Measurements from ENCODE around the gene GALNT2. TPM values are rescaled to one million over a fixed set of nuclear protein-coding genes. Genes with fewer than 3 reads are reported as not detected.

GALNT2 gene
- total and polyA plus RNA-seq, 2 donors from 2014 or later, result 20.2 to 59.2 TPM

- TF ChIP-seq, protein P1, sequence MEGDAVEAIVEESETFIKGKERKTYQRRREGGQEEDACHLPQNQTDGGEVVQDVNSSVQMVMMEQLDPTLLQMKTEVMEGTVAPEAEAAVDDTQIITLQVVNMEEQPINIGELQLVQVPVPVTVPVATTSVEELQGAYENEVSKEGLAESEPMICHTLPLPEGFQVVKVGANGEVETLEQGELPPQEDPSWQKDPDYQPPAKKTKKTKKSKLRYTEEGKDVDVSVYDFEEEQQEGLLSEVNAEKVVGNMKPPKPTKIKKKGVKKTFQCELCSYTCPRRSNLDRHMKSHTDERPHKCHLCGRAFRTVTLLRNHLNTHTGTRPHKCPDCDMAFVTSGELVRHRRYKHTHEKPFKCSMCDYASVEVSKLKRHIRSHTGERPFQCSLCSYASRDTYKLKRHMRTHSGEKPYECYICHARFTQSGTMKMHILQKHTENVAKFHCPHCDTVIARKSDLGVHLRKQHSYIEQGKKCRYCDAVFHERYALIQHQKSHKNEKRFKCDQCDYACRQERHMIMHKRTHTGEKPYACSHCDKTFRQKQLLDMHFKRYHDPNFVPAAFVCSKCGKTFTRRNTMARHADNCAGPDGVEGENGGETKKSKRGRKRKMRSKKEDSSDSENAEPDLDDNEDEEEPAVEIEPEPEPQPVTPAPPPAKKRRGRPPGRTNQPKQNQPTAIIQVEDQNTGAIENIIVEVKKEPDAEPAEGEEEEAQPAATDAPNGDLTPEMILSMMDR (IDR thresholded peaks at IDR 0.05; ENCODE audit: borderline replicate concordance, extremely low read depth, insufficient read depth), result no peak
- intact Hi-C loops (cut with DNase I), result no loop called here
- H3K27ac ChIP-seq (ENCODE audit: low read depth in 2 of 2, low read length in 2 of 2), result no peak overlapping the region
- no peak overlapping the region for H3K4me3 ChIP-seq (ENCODE audit: low read length in 3 of 3)
- H3K9ac ChIP-seq (ENCODE audit: low read length in 3 of 3), result no peak overlapping the region
- DNase-seq (no peak), FAIRE-seq (no peak)
- H3K27me3 ChIP-seq (ENCODE audit: control insufficient read depth, insufficient read depth, low read length), result no peaks in the 10 kb centered on the region
- no peaks in the 10 kb centered on the region for H3K9me3 ChIP-seq (ENCODE audit: control insufficient read depth in 2 of 3, insufficient read depth in 1 of 3, low read length in 3 of 3)
- H3K36me3 ChIP-seq (ENCODE audit: control insufficient read depth in 2 of 3, insufficient read depth in 3 of 3, low read length in 3 of 3), result no peaks in the 10 kb centered on the region
- no peaks in the 10 kb centered on the region for H3K4me1 ChIP-seq (ENCODE audit: control insufficient read depth in 2 of 3, insufficient read depth in 2 of 3, low read depth in 1 of 3, low read length in 3 of 3)
Measured at GRCh38 chr1:230124186-230125128, 57.4 kb downstream of the GALNT2 start.

DNA sequence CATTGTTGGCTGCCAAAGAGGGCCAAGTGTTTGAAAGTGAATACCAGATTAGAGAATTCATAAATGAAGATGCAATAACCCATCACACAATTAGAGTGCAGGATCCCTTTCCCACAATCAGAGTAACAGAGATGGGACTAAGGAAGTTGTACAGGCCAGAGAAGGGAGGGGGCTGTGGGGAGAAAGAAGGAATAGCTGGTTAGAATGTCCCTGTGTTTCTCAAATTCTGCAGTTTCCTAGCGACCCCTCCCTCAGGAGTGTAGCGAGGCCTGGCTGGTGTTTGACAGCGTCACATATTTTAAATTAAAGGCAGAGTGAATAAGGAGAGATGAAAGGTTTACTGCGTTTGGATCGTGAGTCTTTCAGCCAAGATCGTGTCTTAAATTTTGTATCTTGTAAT lies 58.1 kb downstream of the GALNT2 start:
- intact Hi-C loops (cut with DNase I), result no loop called here
- no peaks in the 10 kb centered on the region for H3K9me3 ChIP-seq (ENCODE audit: control insufficient read depth in 2 of 3, insufficient read depth in 1 of 3, low read length in 3 of 3)
- H3K4me3 ChIP-seq (ENCODE audit: low read length in 3 of 3), result no peak overlapping the region
- no peaks in the 10 kb centered on the region for H3K27me3 ChIP-seq (ENCODE audit: control insufficient read depth, insufficient read depth, low read length)
- TF ChIP-seq, protein P1 (IDR thresholded peaks at IDR 0.05; ENCODE audit: borderline replicate concordance, extremely low read depth, insufficient read depth), result no peak
- FAIRE-seq (no peak), DNase-seq (no peak)
- no peak overlapping the region for H3K27ac ChIP-seq (ENCODE audit: low read depth in 2 of 2, low read length in 2 of 2)
- H3K4me1 ChIP-seq (ENCODE audit: control insufficient read depth in 2 of 3, insufficient read depth in 2 of 3, low read depth in 1 of 3, low read length in 3 of 3), result peaks cover 0 to 6% (median 4%) of the 10 kb centered on the region in 3 donors
- H3K9ac ChIP-seq (ENCODE audit: low read length in 3 of 3), result no peak overlapping the region
- no peaks in the 10 kb centered on the region for H3K36me3 ChIP-seq (ENCODE audit: control insufficient read depth in 2 of 3, insufficient read depth in 3 of 3, low read length in 3 of 3)

DNA sequence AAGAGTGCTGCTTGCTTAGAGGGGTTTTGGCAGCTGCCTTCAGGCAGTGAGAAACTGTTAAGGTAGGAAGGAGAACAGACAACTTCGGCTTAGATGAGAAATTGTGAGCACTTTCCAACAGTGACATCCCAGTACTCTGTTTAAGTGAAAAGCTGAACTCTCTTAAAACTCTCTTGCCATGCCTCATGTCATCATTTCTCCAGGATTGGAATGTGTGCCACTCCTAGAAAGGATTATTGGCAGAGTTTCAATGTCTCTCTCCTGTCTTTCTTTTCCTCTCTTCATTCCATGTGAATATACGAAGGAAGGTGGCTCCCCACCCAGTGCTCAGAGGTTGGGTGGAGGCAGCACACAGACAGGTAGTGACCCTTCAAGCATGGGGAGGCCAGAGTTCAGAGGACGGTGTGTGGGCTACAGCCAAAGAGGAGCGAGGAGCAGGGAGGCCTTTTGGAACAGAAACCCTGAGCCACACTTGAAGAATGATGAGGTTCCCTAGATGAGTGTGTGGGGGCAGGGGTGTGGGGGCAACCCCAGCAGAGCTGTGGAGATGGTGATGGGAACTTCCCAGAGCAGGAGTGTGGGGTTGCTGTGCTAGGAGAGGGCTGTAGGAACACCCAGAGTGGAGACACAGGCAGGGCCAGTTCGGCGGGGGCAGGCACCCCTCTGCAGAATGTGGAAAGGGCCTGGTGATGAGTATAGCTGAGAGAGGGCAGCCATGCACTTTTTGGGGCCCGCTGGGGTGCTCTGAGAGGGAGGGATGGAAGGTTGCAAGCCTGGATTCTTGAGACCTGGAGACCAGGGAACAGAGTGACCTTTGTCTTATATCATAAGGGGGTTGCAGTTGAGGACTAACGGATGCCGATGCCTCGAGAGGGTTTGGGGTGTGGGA lies 58.8 kb downstream of the GALNT2 start:
- peaks cover 0 to 7% (median 7%) of the 10 kb centered on the region in 3 donors for H3K4me1 ChIP-seq (ENCODE audit: control insufficient read depth in 2 of 3, insufficient read depth in 2 of 3, low read depth in 1 of 3, low read length in 3 of 3)
- no peaks in the 10 kb centered on the region for H3K36me3 ChIP-seq (ENCODE audit: control insufficient read depth in 2 of 3, insufficient read depth in 3 of 3, low read length in 3 of 3)
- no peaks in the 10 kb centered on the region for H3K27me3 ChIP-seq (ENCODE audit: control insufficient read depth, insufficient read depth, low read length)
- no peak for DNase-seq
- FAIRE-seq, result no peak
- no peak overlapping the region for H3K27ac ChIP-seq (ENCODE audit: low read depth in 2 of 2, low read length in 2 of 2)
- intact Hi-C loops (cut with DNase I), result no loop called here
- no peak overlapping the region for H3K9ac ChIP-seq (ENCODE audit: low read length in 3 of 3)
- no peak overlapping the region for H3K4me3 ChIP-seq (ENCODE audit: low read length in 3 of 3)
- TF ChIP-seq, protein P1 (IDR thresholded peaks at IDR 0.05; ENCODE audit: borderline replicate concordance, extremely low read depth, insufficient read depth), result no peak
- H3K9me3 ChIP-seq (ENCODE audit: control insufficient read depth in 2 of 3, insufficient read depth in 1 of 3, low read length in 3 of 3), result no peaks in the 10 kb centered on the region

Data from kidney (tissue), 14 donors.